KBM-7 (cell line): ENCODE measurements around the gene ARPC2.
"Not testable (repeated sequence)": the region's sequence is repeated elsewhere in the genome, so short reads cannot be mapped to it uniquely, and the experiment has no call there.

Experiments used
- DNase-seq: peaks from one replicate; pipeline ENCODE4 v3.0.0-alpha.2; 2015
- in situ Hi-C: fragments of 300-500 bp; cut with MboI; formaldehyde crosslinking; loops from 2 replicates; pipeline ENCODE4 v1.14.3; 2020; ENCODE audit warnings: low sequenced_read_pairs, low pct_unique_long_range_greater_than_20kb, mixed read lengths

Gene ARPC2

GRCh38 chr2:218265626-218266025, 48.6 kb downstream of the ARPC2 start:
- no peak for DNase-seq
- in situ Hi-C loops, result no loop called here

- no peak for DNase-seq
- in situ Hi-C loops, result no loop called here
Measured at GRCh38 chr2:218266316-218266979, 49.5 kb downstream of the ARPC2 start.

- in situ Hi-C loops, result no loop called here
- DNase-seq, result no peak
Measured at GRCh38 chr2:218267259-218267658, 50.3 kb downstream of the ARPC2 start.

- in situ Hi-C loops, result no loop called here
Measured at GRCh38 chr2:218269900-218270720, 53.1 kb downstream of the ARPC2 start, which contains the start of the genes AAMP and PNKD. Gene AAMP (minus strand): TSS chr2:218270137. CDS start chr2:218270086, 51 bp downstream. Gene PNKD (plus strand): TSS chr2:218270519. CDS start chr2:218270536, 17 bp downstream.

GRCh38 chr2:218270721-218271486, 53.9 kb downstream of the ARPC2 start:
- in situ Hi-C loops, result no loop called here
- no peak for DNase-seq

More at GRCh38 chr2:218269900-218270720, 53.1 kb downstream of the ARPC2 start, which contains the start of the genes AAMP and PNKD:
- DNase-seq, result peak; percentile 100

GRCh38 chr2:218271487-218271797, 54.5 kb downstream of the ARPC2 start:
- in situ Hi-C loops, result no loop called here

GRCh38 chr2:218271865-218272530, 55.0 kb downstream of the ARPC2 start:
- no peak for DNase-seq
- in situ Hi-C loops, result no loop called here

More at GRCh38 chr2:218271487-218271797, 54.5 kb downstream of the ARPC2 start:
- DNase-seq, result no peak

GRCh38 chr2:218272531-218273212, 55.7 kb downstream of the ARPC2 start:
- peak; percentile 90 for DNase-seq
- in situ Hi-C loops, result no loop called here

GRCh38 chr2:218273214-218273907, 56.4 kb downstream of the ARPC2 start:
- DNase-seq, in situ Hi-C loops: not testable (repeated sequence)

GRCh38 chr2:218273908-218274249, 56.9 kb downstream of the ARPC2 start:
- in situ Hi-C loops, result no loop called here
- DNase-seq, result no peak

GRCh38 chr2:218274586-218274985, 57.6 kb downstream of the ARPC2 start:
- DNase-seq, result no peak

GRCh38 chr2:218275371-218276072, 58.5 kb downstream of the ARPC2 start:
- in situ Hi-C loops, result no loop called here
- no peak for DNase-seq

More at GRCh38 chr2:218274586-218274985, 57.6 kb downstream of the ARPC2 start:
- in situ Hi-C loops, result no loop called here

- in situ Hi-C loops, result no loop called here
- no peak for DNase-seq
Measured at GRCh38 chr2:218276986-218277755, 60.2 kb downstream of the ARPC2 start.

- no peak for DNase-seq
- in situ Hi-C loops, result no loop called here
Measured at GRCh38 chr2:218277921-218278320, 60.9 kb downstream of the ARPC2 start.

- in situ Hi-C loops, result no loop called here
- no peak for DNase-seq
Measured at GRCh38 chr2:218278531-218279360, 61.8 kb downstream of the ARPC2 start.

- no peak for DNase-seq
- in situ Hi-C loops, result no loop called here
Measured at GRCh38 chr2:218280260-218280870, 63.4 kb downstream of the ARPC2 start.
